GM18505 (cell line): ENCODE measurements around the gene ZNF285.
A peak's percentile ranks its signal among the peaks of the same experiment; 100 is the strongest.
"Not testable (repeated sequence)": the region's sequence is repeated elsewhere in the genome, so short reads cannot be mapped to it uniquely, and the experiment has no call there.

ENCODE experiments used
- ATAC-seq: cut with Tn5 transposase; IDR thresholded peaks from one replicate; pipeline ENCODE4 v1.9.1; 2021; ENCODE audit not compliant: unreplicated experiment
- POLR2A ChIP-seq: IDR thresholded peaks from 4 replicates; pipeline ENCODE4 v1.6.1; 2011; ENCODE audit warnings: borderline replicate concordance; ENCODE audit not compliant: insufficient read depth, insufficient read length; ENCODE audit errors: extremely low read depth

The ZNF285 gene

DNA sequence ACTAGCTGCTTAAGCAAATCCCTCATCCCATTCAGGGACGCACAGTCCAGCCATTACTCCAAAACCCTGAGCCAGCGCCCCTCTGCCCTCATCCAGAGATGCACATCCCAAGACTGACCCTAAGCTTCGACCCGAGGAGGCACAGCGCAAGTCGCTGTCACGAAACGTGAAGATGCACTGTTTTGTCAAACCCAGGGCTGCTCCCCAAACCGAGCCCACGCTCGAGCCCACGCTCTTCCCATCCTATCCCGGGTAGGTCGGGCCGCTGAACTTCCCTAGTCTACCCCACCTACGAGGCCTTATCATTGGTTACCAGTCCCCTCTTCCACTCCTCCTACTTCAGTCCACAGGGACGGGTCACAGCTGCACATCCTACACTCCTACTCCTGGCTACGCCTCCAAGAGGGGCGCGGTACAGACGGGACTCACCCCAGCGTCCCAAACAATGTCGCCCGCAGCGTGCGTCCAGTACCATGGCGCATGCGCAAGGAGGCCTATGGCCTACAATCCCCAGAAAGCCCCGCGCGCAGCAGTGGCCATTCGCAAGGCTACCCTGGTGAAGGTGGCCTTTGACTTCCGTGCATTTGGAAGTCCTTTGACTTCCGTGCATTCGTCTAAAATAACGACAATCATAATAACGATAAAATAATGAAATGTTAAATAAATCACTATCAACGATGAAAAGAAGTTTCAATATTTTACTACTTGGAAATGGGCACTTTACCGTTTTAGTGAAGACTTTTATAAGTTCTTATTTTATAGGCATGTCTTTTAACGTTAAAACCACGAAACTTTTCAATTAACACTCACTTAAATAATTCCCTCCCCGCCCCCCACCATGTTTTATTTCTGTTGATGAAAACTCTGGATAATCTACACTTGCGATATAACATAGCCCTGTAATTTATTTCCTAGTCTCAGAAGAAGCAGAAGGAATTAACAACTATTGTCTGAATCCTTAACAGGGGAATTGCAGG is at the start of gene ZNF285:
TSS of gene ZNF285 (minus strand) at position 470 of the 977 bp plus-strand sequence. CDS start 4,395 bp downstream, outside the sequence.
- no peak for TF ChIP-seq POLR2A
- ATAC-seq = peak; percentile 77

DNA sequence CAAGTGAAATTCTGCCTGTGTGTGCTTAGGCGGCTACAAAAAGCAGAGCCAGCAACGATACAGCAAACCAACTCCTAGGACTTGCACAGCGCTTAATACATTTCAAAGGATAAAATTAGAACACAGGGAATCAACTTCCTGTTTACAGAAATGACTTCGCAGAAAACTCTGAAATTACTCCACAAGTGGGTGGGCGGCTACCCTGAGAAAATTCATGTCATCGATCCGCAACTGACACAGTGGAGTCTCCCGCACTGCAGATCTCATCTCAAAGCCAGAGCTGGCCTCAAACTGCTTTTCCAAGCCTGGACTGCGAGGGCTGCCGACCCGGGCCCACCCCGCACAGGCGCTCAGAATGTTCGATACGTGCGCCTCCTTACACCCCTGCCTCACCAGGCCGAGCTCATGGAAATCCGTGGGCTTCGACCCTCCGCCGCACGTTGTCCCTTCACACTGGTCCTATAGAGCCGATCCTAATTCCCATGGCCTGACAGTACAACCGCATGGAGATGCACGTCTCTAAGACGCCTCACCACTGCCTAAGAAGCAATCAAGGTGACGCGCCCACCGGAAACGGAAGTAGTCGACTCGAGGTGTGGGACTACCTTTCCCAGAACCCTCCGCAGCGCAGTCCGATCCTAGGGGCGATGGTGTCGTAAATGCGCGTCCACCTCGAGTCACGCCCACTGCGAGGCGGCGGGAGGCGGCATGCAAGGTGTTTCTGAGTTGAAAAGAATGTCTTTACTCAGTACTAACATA is 46.7 kb upstream of the ZNF285 start, which contains the start of gene ZNF229:
TSS of gene ZNF229 (minus strand) at position 557 of the 759 bp plus-strand sequence. CDS start 5,625 bp downstream, outside the sequence.
- peak; percentile 56 for ATAC-seq

DNA sequence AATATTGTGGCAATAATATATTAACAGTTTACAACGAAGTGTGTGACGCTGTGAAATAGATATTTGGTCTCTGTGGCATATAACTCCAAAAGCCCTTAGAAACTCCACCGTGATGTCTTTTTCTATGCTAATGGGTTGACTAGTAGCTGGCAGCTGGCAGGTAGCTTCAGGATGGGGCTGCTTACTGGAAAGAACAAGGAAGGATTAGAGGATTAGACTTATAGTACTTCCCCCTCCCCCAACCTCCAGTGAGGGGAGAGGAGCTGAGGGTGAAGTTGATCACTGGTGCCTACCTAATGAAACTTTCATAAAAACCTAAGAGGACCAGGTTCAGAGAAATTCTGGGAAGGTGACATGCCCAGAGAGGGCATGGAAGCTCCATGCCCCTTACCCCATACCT is 37.0 kb upstream of the ZNF285 start:
- no peak for ATAC-seq
- no peak for TF ChIP-seq POLR2A

More for the DNA sequence above, 46.7 kb upstream of the ZNF285 start, which contains the start of gene ZNF229:
- no peak for TF ChIP-seq POLR2A

DNA sequence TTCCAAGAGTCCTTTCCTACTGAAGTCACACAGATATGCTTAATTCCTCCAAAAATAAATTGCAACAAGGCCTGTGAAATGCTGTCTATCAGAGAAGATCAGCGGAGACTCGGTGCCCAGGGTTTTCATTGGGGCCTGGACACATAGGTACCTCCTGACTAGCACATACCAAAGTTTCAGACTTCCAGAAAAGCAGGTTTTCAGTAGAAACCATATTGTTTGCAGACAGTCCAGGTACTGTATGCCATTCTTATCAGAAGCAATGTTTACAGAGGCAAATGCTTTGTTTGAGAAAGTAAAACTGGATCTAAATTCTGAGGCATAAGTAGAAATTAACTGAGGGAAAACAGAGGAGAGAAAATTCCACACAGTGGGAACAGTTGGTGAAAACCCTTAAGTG is 34.0 kb upstream of the ZNF285 start:
- no peak for TF ChIP-seq POLR2A
- ATAC-seq = no peak

DNA sequence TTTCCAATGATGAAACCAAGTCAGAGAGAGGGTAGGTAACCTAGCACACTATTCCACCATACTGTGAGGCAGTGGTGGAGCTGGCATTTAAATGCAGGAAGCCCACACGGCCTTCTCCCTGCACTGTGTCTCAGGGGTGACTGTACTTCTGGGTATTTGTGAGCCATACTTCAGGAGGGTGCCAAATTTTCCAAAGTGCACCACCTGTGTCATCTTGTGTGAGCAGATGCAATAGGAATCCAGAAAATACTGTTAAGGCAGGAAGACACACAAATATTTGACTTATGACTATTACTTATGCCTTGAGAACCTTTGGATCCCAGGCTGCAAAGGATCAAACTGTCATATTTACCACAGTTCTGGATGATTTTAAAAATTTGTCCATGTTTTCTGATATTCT is 29.5 kb upstream of the ZNF285 start:
- ATAC-seq = no peak
- no peak for TF ChIP-seq POLR2A

DNA sequence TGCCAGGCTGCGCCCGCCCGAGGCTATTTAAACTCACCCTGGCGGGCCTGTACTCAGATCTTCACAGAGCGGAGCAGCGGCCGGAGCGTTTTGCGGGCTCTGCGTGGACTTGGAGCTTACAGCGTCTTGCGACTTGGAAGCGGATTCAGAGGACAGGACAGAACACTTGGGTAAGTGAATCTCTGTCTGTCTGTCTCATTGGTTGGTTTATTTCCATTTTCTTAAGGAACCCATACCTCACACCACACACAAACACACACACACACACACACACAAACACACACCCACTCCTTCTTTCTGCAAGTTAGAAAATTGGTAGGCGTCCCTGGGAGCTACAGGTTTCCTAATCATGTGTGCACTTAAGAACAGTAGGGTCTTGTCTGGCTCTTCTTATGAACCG is 14.1 kb upstream of the ZNF285 start:
- not testable (repeated sequence) for ATAC-seq

DNA sequence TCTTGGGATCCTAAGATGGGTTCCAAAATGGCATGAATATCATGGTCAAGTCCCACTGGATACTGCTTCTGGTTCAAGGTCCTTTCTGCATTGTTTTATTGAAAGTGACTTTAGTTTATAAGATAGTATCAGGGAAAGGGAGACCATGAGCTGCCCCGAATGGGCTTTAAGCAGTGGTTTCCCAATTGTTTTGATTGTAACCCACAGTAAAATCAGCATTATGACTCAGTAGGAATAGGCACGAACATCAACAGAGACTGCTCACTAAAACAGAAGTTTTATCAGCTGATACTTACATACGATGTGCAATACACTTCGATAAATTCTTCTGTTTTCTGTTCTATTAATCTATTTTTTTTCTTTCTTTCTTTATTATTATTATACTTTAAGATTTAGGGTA is 12.1 kb downstream of the ZNF285 start:
- not testable (repeated sequence) for ATAC-seq

DNA sequence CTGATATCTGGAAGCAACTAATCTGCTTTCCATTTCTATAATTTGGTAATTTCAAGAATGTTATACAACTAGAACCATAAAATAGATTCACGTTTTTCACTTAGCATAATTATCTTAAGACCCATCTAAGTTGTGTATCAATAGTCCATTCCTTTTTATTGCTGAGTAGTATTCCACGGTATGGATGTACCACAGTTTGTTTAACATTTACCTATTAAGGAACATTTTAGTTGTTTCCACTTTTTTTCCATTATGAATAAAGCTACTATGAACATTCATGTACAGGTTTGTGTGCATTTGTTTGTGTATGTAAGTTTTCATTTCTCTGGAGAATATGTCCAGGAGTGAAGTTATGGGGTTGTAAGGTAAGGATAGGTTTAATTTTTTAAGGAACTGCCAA is 26.6 kb downstream of the ZNF285 start:
- no peak for TF ChIP-seq POLR2A
- no peak for ATAC-seq

DNA sequence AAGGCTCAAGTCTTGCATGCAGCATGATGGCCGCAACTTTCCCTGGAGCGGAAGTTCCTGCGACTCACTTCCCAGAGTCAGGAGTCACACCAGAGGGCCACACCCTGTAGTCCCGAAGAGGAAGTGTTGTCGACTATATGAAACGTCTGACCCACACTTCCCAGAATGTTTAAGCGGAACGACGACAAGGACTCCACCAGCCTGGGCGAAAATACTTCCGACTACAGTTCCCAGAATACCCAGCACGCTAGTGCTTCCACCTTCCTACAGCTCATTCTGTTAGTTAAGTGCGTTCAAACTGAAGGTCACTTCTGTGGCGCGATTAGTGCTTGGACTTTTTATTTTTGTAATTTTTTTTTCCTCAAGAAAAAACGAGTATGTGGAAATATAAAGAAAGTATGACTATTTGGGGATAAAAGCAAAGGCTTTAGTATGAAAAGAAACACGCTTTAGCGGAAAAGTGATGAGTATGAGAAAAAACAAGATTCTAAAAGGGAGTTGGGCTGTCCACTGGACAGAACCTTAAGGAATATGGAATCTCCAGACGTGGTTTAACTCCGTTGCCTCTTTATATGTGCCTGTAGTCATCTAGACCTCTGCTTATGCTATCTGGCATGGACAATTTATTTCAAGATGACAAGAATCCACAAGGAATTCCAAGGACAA is 29.5 kb downstream of the ZNF285 start:
- TF ChIP-seq POLR2A = no peak
- ATAC-seq = no peak

DNA sequence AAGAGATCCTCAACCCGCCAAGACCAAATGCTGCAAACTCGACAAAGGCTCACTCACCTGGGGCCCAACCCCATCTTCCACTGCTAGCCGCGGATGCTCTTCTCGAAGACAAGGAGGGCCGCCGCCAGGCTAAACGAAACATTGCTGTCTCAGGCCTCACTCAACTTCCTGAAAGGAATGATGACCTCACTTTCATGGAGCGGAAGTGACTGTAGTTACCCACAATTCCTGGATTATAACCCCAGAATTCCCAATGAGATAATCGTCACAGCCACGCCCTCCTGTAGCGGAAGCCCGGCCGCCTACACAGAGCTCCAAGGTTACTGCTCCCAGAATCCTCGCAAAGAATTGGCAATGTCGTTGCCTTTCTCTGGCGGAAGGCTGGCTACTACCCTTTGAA is 34.4 kb downstream of the ZNF285 start:
- no peak for ATAC-seq
- TF ChIP-seq POLR2A = no peak

DNA sequence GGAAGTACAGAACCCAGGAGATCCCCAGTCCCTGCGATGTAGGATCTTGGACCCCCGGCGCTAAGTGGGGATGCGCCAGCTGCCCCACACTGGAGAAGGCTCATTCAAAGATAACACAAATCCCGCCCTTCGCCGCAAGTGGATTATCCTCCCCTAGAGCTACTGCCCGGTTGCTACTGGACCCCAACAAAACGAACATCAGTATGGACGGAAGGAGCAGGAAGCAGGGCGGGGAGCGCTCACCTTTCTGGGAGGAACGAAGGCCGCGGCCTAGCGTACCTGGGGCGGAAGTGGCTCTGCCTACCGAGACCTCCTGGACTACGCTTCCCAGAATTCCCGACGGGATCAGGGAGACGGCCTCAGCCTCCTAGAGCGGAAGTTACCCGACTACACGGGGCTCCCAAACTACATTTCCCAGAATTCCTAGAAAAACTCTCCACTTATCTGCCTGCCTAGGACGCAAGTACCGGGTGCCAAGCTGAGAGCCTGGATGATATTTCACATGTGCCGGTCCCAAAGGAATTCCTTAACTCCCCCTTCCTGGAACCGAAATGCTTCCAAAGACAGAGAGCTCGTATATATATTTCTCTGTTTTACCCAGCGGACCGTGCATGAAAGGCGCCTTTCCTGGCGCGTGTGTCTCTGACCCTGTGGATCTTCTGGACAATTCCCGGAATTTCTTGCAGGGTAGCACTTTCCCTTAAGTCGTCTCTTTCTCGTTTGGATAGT is 44.9 kb downstream of the ZNF285 start, which contains the start of gene ZNF112:
TSS of gene ZNF112 (minus strand) at position 298 of the 729 bp plus-strand sequence. CDS start 16,141 bp downstream, outside the sequence.
- no peak for ATAC-seq
- TF ChIP-seq POLR2A = no peak

DNA sequence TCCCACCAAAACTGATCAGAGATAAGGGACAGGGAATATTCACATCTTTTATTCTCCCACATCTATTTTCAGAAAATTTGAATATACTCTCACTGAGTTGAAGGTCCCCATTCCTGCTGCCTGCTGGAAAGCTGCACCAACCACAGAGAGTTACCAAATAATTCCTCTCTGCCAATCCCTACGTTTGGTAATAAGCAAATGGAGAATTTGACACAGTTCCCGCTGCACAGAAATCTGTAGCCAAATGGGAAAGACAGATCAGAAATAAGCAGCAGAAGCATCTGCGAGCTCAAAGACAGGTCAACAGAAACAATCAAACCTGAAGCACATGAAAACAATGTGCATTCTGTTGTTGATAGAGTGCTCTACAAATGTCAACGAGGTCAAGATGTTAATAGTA is 54.9 kb downstream of the ZNF285 start:
- TF ChIP-seq POLR2A = no peak
- ATAC-seq = no peak
